ENCODE measurements around the gene CAPZA1. TPM values are rescaled to one million over a fixed set of nuclear protein-coding genes. Genes with fewer than 3 reads are reported as not detected.

CAPZA1 gene
- total RNA-seq, 4 donors from 2014 or later: 131 to 236 (median 159) TPM

- no peak for TF ChIP-seq CTCF (IDR thresholded peaks at IDR 0.05)
Measured at GRCh38 chr1:112694363-112694929, 74.8 kb downstream of the CAPZA1 start.

GRCh38 chr1:112695276-112695675 lies 75.6 kb downstream of the CAPZA1 start:
- no peak for ATAC-seq (ENCODE audit: low FRiP score)
- TF ChIP-seq CTCF (IDR thresholded peaks at IDR 0.05): no peak
- no peak for DNase-seq (ENCODE audit: low spot score)

More at GRCh38 chr1:112694363-112694929, 74.8 kb downstream of the CAPZA1 start:
- DNase-seq (ENCODE audit: low spot score) (no peak), ATAC-seq (ENCODE audit: low FRiP score) (no peak)

GRCh38 chr1:112696578-112697314 lies 77.1 kb downstream of the CAPZA1 start:
- ATAC-seq (ENCODE audit: low FRiP score) (no peak), DNase-seq (ENCODE audit: low spot score) (no peak)
- TF ChIP-seq CTCF (IDR thresholded peaks at IDR 0.05): no peak

GRCh38 chr1:112697781-112698201 lies 78.2 kb downstream of the CAPZA1 start:
- no peak for TF ChIP-seq CTCF (IDR thresholded peaks at IDR 0.05)
- no peak for ATAC-seq (ENCODE audit: low FRiP score)
- no peak for DNase-seq (ENCODE audit: low spot score)

- ATAC-seq (ENCODE audit: low FRiP score) (no peak), DNase-seq (ENCODE audit: low spot score) (no peak)
- TF ChIP-seq CTCF (IDR thresholded peaks at IDR 0.05): no peak
Measured at GRCh38 chr1:112698366-112699310, 79.0 kb downstream of the CAPZA1 start.

- no peak for DNase-seq (ENCODE audit: low spot score)
- ATAC-seq (ENCODE audit: low FRiP score): no peak
- TF ChIP-seq CTCF (IDR thresholded peaks at IDR 0.05): no peak
Measured at GRCh38 chr1:112699425-112700144, 80.0 kb downstream of the CAPZA1 start.

Data from omental fat pad (tissue), 4 donors.